ENCODE measurements around the gene IDI2.
"Not testable (repeated sequence)": the region's sequence is repeated elsewhere in the genome, so short reads cannot be mapped to it uniquely, and the experiment has no call there.

IDI2 gene

GRCh38 chr10:1047937-1048336 lies 22.3 kb upstream of the IDI2 start:
- no peak for DNase-seq (ENCODE audit: low read depth in 4 of 4, low spot score in 1 of 4)

GRCh38 chr10:1045415-1045814 lies 19.8 kb upstream of the IDI2 start:
- no peak for DNase-seq (ENCODE audit: low read depth in 4 of 4, low spot score in 1 of 4)

- DNase-seq (ENCODE audit: low read depth in 4 of 4, low spot score in 1 of 4): no peak
Observed at GRCh38 chr10:1044964-1045363, 19.3 kb upstream of the IDI2 start.

- DNase-seq (ENCODE audit: low read depth in 4 of 4, low spot score in 1 of 4): no peak
Observed at GRCh38 chr10:1044146-1044545, 18.5 kb upstream of the IDI2 start.

- DNase-seq (ENCODE audit: low read depth in 4 of 4, low spot score in 1 of 4): no peak
Observed at GRCh38 chr10:1043532-1043995, 17.9 kb upstream of the IDI2 start.

- DNase-seq (ENCODE audit: low read depth in 4 of 4, low spot score in 1 of 4): no peak
Observed at GRCh38 chr10:1041514-1041913, 15.9 kb upstream of the IDI2 start.

- no peak for DNase-seq (ENCODE audit: low read depth in 4 of 4, low spot score in 1 of 4)
Observed at GRCh38 chr10:1040133-1040532, 14.5 kb upstream of the IDI2 start.

- DNase-seq (ENCODE audit: low read depth in 4 of 4, low spot score in 1 of 4): not testable (repeated sequence)
Observed at GRCh38 chr10:1038769-1039168, 13.1 kb upstream of the IDI2 start.

- DNase-seq (ENCODE audit: low read depth in 4 of 4, low spot score in 1 of 4): no peak
Observed at GRCh38 chr10:1037098-1037497, 11.4 kb upstream of the IDI2 start.

GRCh38 chr10:1036341-1036791 lies 10.7 kb upstream of the IDI2 start:
- DNase-seq (ENCODE audit: low read depth in 4 of 4, low spot score in 1 of 4): no peak

- DNase-seq (ENCODE audit: low read depth in 4 of 4, low spot score in 1 of 4): no peak
Observed at GRCh38 chr10:1035201-1035600, 9.5 kb upstream of the IDI2 start.

GRCh38 chr10:1034758-1035157 lies 9.1 kb upstream of the IDI2 start:
- no peak for DNase-seq (ENCODE audit: low read depth in 4 of 4, low spot score in 1 of 4)

- DNase-seq (ENCODE audit: low read depth in 4 of 4, low spot score in 1 of 4): no peak
Observed at GRCh38 chr10:1033601-1034000, 7.9 kb upstream of the IDI2 start.

- DNase-seq (ENCODE audit: low read depth in 4 of 4, low spot score in 1 of 4): no peak
Observed at GRCh38 chr10:1029838-1030237, 4.2 kb upstream of the IDI2 start.

GRCh38 chr10:1026578-1026977 lies 919 bp upstream of the IDI2 start:
- no peak for DNase-seq (ENCODE audit: low read depth in 4 of 4, low spot score in 1 of 4)

GRCh38 chr10:1024103-1024502 lies 1.6 kb downstream of the IDI2 start:
- no peak for DNase-seq (ENCODE audit: low read depth in 4 of 4, low spot score in 1 of 4)

- DNase-seq (ENCODE audit: low read depth in 4 of 4, low spot score in 1 of 4): no peak
Observed at GRCh38 chr10:1022413-1022812, 3.2 kb downstream of the IDI2 start.

GRCh38 chr10:1020958-1021357 lies 4.7 kb downstream of the IDI2 start:
- no peak for DNase-seq (ENCODE audit: low read depth in 4 of 4, low spot score in 1 of 4)

GRCh38 chr10:1020460-1020859 lies 5.2 kb downstream of the IDI2 start:
- DNase-seq (ENCODE audit: low read depth in 4 of 4, low spot score in 1 of 4): no peak

GRCh38 chr10:1019362-1019761 lies 6.3 kb downstream of the IDI2 start:
- no peak for DNase-seq (ENCODE audit: low read depth in 4 of 4, low spot score in 1 of 4)

- no peak for DNase-seq (ENCODE audit: low read depth in 4 of 4, low spot score in 1 of 4)
Observed at GRCh38 chr10:1015688-1016087, 10.0 kb downstream of the IDI2 start.

GRCh38 chr10:1011696-1012095 lies 14.0 kb downstream of the IDI2 start:
- no peak for DNase-seq (ENCODE audit: low read depth in 4 of 4, low spot score in 1 of 4)

GRCh38 chr10:1010703-1011102 lies 15.0 kb downstream of the IDI2 start:
- DNase-seq (ENCODE audit: low read depth in 4 of 4, low spot score in 1 of 4): no peak

GRCh38 chr10:1009947-1010346 lies 15.7 kb downstream of the IDI2 start:
- DNase-seq (ENCODE audit: low read depth in 4 of 4, low spot score in 1 of 4): not testable (repeated sequence)
